Epidermal melanocyte (primary cell): Measurements from ENCODE around the gene MT1E.
"Not testable (repeated sequence)": the region's sequence is repeated elsewhere in the genome, so short reads cannot be mapped to it uniquely, and the experiment has no call there.

Source experiments
- DNase-seq: peaks from one replicate; pipeline ENCODE4 v3.0.0; 2011; ENCODE audit warnings: low spot score; ENCODE audit not compliant: insufficient read length

The MT1E gene

GRCh38 chr16:56625140-56625942 lies at the start of gene MT1E:
TSS of gene MT1E (plus strand) at chr16:56625781. CDS start at chr16:56625852, 71 bp downstream.
- no peak for DNase-seq

DNA sequence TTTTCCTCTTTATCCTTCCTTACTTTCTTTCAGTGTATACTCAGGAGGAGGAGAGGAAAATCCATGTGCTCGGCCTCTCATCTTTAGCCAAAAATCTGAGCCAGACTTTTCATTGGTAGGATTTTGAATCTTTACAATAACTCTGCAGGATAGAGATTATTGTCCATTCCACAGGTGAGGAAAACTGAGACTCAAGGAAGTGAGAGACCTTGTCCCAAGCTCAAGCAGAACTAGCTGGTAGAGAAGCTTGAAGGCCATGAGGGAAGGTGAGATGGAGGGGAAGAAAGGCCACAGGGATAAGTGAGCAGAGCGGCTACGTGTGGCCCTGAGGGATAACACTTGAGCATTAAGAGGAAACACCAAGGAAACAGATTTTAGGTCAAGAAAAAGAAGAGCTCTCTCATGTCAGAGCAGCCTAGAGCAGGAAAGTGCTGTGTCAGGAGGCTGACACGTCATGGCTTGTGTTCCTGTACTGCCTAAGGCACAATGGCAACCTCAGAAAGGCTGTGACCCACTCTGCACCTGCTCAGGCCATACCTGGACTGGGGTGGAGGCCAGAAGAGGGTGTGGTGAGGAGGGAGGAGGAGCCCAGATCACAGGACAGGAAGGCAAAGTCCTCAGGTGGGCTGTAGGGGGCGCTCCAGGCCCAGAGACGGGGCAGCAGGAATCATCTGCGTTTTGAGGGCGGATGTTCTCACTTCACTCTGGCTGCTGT lies 48.8 kb upstream of the MT1E start:
- DNase-seq: peak; percentile 33

DNA sequence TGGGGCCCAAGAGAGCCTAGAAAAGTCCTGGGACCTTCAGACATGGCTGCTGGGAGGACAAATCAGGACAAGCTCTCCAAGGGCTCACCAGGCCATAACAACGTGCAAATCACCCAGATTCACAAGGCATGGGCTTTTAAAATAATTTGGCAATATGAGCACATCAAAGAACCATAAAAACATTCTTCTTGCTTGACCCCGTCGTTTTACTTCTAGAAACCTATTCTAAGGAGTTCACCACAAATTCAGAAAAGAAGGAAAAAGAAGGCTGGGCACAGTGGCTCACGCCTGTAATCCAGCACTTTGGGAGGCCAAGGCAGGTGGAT lies 48.3 kb upstream of the MT1E start:
- DNase-seq: no peak

DNA sequence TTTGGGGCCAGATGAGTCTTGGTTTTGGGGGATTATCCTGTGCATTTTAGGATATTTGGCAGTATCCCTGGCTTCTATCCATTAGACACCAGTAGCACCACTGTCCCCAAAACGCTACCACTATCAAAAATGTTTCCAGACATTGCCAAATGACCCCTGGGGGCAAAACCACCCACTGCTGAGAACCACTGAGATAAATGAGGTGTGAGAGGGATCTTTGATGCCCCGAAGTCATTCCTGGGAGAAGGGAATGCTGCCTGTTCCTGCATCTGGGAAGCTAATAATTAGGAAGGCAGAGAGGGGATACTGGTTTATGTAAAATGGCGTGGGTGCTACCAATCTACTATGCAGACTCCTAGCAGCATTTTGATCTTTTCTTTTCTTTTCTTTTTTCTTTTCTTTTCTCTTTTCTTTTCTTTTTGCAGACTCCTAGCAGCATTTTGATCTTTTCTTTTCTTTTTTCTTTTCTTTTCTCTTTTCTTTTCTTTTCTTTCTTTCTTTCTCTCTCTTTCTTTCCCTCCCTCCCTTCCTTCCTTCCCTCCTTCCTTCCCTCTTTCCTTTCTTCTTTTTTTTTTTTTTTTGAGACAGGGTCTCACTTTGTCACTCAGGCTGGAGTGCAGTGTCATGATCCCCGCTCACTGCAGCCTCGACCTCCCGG lies 45.1 kb upstream of the MT1E start:
- DNase-seq: no peak

DNA sequence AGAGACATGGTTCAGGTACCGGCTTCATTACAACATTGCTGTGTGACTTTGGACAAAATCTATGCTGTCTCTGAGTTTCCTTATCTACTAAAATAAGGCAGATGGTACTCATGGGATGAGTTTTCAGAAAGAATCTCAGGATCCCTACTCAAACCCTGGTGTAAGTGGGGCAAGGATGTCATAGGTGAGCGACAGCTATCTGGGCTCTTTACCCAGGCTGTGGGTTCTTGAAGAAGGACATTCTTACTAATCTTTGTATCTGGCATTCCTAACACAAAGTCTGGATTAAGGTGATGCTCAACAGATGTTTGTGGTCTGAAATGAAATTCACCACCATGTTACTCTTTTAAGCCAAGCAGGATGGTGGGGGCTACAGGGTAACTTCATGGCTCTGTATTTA lies 42.7 kb upstream of the MT1E start:
- not testable (repeated sequence) for DNase-seq

DNA sequence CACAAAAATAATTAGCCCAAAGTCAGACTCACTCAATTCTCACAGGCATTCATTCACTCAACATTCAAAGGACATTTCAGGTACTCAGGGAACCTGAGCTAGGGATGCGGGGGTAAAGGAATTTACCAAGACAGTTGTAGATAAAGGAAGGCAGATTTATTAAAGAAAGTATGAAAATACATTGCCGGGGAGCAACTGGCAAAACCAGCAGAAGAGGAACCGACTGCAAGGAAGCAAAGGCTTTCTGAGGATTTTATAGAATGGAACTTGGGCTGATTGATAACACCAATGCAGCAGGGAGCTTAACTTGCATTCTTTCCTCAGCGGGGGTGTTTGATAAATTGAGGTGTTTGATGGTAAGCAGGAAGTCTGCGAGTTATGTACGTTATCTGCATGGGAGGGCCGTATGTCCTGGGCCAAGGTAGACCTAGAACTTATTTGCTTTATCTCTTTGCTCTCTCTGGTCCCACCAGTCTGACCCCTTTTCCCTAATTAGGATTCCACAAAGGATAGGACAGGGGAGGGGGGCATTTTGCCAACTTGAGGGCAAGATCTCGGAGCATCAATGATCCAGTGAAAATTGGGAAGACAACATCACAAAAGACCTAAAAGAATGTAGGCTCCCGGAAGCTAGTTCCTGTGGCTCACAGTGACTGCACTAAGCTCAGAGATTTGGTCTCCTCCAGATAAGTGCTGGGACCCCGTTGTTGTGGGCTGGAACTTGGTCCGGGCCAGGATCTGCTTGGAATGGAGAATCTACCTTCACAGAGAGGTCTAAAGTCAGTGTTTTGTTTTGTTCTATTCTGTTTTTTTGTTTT lies 42.0 kb upstream of the MT1E start:
- no peak for DNase-seq

- no peak for DNase-seq
These were observed 41.3 kb upstream of the MT1E start for GRCh38 chr16:56584276-56584675.

DNA sequence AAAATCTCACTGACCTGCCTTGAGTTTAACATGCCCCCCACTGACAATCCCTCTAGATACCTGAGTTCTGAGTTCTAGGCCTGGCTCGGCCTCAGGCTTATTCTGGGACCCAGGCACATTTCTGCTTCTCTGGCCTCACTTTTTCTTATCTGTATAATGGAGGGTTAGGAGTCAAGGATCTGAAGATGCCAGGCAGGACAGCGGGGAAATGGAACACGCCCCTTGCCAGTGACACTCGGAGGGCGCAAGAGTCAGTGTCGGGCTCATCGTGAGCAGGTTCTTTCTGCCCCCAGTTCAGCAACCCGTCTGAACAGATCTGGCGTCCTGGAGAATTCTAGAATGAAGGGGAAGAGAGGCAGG lies 36.8 kb upstream of the MT1E start:
- DNase-seq: no peak

DNA sequence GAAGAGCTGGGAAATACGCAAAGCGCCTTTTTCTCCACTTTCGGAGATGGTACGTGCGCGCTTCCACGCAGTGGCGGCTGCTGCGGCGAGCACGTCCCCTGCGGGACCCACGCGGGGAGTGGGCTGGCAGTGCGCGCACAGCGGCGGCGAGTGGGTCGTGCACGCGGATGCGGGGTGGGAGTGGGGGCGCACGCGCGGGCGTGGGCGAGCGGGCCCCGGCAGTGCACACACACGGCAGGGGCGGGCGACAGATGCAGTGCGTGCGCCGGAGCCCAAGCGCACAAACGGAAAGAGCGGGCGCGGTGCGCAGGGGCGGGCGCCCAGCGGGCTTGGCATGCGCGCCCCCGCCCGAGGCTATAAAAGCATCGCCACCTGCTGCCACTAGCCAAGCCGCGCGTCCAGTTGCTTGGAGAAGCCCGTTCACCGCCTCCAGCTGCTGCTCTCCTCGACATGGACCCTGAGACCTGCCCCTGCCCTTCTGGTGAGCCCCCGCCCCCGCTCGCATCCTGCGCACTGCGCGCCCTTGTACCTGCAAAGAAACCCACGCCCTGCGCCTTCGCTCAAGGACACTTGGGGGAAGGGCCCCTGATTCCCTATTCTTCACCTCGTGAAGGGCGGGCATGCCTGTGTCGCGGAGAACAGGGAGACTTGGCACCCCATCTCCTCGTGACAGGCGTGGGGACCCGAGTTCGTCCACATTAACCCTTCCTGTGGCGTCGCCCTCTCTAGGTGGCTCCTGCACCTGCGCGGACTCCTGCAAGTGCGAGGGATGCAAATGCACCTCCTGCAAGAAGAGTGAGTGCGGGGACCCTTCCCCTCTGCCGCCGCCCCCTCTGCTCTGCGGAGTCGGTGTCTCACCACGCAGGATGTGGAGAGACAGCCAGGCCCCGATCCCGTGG lies 36.2 kb upstream of the MT1E start, which contains the start of gene MT3:
TSS of gene MT3 (plus strand) at position 388 of the 899 bp plus-strand sequence. CDS start at position 451, 63 bp downstream.
- DNase-seq: no peak

DNA sequence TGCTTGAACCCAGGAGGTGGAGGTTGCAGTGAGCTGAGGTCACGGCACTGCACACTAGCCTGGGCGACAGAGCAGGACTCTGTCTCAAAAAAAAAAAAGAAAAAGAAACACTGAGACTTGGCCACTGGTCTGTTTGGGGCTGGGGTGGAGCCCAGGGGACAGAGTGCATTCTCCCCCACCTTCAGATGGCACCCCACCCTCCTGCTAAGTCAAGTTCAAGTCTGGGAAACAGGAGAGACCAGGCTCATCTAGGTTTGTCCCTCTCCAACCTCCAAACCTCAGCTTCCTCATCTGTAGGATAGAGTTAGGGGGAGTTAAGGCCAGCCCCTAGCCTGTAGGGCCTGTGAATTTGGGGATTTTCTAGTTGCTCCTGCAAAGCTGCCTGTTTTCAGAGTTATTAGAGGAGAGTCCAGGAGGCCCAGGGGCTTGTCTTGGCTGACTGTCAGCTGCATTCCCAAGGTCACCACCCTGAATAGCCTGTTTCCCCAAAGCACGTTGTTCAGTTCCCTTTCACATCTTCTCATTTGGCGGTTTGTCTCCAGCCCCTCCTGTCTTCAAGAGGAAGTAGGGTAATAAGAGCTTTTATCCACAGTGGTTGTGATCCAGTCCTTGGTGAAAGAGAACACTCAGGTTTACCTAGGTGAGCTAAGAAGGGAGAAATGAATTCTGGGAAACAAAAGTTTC lies 34.1 kb upstream of the MT1E start:
- no peak for DNase-seq

- no peak for DNase-seq
These were observed 31.8 kb upstream of the MT1E start for GRCh38 chr16:56593573-56594291.

- no peak for DNase-seq
These were observed 31.3 kb upstream of the MT1E start for GRCh38 chr16:56594292-56594619.

GRCh38 chr16:56600398-56600999 lies 25.1 kb upstream of the MT1E start:
- no peak for DNase-seq

- DNase-seq: no peak
These were observed 24.3 kb upstream of the MT1E start for GRCh38 chr16:56601325-56601724.

DNA sequence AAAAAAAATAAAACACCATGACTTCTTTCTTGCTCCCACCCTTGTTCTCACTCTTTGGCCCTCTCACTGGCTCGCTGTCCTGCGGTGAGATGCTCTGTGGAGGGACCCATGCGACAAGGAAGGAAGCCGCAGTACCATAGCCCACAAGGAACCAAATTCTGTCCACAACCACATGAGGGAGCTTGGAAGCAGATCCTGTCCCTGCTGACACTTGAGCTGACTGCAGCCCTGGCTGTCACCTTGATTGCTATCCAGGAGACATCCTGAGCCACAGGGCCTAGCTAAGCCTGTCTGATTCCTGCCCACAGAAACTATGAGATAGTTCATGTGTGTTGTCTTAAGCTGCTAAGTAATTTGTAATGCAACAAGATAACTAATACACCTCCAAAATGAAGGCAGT lies 22.0 kb upstream of the MT1E start:
- no peak for DNase-seq

DNA sequence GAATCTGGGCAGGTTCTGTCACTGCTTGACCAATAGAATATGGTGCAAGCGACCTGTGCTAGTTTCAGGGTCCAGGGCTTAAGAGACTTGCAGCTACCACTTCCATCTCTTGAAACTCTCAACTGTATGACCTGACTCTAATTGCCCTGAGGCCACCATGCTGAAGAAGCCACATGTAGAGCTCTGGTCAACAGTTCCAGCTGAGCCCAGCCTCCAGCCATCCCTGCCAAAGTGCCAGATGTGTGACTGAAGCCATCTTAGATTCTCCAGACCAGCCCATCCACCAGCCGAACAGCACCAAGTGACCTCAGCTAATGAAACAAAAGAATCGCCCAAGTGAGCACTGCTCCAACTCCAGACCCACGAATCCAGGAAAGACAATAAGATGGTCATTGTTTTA lies 20.6 kb upstream of the MT1E start:
- DNase-seq: no peak

DNA sequence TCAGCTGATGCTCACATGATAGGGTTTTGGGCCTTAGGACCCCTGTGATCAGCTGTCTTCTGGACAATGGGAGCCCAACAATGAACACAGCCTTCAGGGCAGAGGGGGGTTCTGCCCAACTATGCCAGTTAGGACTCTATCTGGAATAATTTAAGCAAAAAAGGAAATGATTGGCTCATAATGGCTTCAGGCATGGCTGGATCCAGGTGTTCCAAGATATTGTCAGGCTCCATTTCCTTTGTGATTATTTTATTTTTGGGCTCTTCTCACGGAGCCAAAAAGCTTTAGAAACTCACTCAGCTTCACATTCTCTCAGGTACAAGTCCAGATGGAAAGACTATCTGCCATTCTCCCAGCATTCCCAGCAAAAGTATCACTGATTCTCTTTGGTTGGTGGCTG lies 20.1 kb upstream of the MT1E start:
- DNase-seq: no peak

GRCh38 chr16:56606071-56606475 lies 19.5 kb upstream of the MT1E start:
- no peak for DNase-seq

DNA sequence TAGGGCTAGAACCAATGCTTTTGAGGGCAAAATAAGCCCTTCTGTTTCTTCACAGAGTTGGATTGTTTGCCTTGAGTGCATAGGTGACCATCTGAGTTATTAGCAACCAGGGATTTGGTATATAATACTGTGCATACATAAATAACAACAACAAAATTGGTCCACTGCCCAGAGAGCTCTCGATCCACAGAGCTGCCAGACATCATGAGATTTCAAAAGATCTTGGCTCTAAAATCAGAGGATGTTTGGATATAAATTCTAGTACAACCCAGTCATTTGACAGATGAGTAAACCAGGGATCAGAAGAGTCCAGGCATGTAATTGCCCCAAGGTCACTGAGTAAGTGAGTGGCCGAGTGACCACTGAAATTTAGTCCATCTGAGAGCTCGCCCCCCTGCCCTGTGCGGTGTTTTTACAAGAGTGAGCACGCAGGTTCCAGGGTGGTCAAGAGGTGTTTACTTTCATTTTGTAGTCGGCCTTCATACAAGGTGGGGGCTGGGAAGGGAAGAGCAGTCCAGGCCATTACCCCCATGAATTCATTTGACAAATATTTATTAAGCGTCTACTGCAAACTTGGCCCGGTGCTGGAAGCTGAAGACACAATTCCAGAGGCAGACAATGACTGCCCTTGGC lies 19.0 kb upstream of the MT1E start:
- no peak for DNase-seq
